Measurements from ENCODE around the gene ZNF764. TPM values are rescaled to one million over a fixed set of nuclear protein-coding genes. Genes with fewer than 3 reads are reported as not detected.
"Not testable (repeated sequence)": the region's sequence is repeated elsewhere in the genome, so short reads cannot be mapped to it uniquely, and the experiment has no call there.

ZNF764 gene
- total RNA-seq, 1 experiment from 2014 or later, result 16.5 TPM

- no peak overlapping the region for H3K27ac Mint-ChIP-seq (ENCODE audit: unreplicated experiment)
- CTCF ChIA-PET, result interaction anchor here (0.6 kb wide), 1 partner anchor 467 kb away, joined by 3 read pairs; no protein-coding TSS in a partner anchor
- H3K4me3 Mint-ChIP-seq (ENCODE audit: low read depth, unreplicated experiment), result no peak overlapping the region
- H3K9me3 Mint-ChIP-seq (ENCODE audit: low read depth, unreplicated experiment), result no peaks in the 10 kb centered on the region
- peaks cover 16% of the 10 kb centered on the region for H3K4me1 Mint-ChIP-seq (ENCODE audit: low read depth, unreplicated experiment)
- DNase-seq, result no peak
- intact Hi-C loops (cut with micrococcal nuclease; ENCODE audit: unreplicated experiment), result no loop called here
- no peaks in the 10 kb centered on the region for H3K27me3 Mint-ChIP-seq (ENCODE audit: unreplicated experiment)
- H3K36me3 Mint-ChIP-seq (ENCODE audit: insufficient read depth, unreplicated experiment), result peaks cover 17% of the 10 kb centered on the region
- BruUV-seq (replicated peaks), result no TSS peak
- TF ChIP-seq, protein P1, sequence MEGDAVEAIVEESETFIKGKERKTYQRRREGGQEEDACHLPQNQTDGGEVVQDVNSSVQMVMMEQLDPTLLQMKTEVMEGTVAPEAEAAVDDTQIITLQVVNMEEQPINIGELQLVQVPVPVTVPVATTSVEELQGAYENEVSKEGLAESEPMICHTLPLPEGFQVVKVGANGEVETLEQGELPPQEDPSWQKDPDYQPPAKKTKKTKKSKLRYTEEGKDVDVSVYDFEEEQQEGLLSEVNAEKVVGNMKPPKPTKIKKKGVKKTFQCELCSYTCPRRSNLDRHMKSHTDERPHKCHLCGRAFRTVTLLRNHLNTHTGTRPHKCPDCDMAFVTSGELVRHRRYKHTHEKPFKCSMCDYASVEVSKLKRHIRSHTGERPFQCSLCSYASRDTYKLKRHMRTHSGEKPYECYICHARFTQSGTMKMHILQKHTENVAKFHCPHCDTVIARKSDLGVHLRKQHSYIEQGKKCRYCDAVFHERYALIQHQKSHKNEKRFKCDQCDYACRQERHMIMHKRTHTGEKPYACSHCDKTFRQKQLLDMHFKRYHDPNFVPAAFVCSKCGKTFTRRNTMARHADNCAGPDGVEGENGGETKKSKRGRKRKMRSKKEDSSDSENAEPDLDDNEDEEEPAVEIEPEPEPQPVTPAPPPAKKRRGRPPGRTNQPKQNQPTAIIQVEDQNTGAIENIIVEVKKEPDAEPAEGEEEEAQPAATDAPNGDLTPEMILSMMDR (IDR thresholded peaks at IDR 0.05; ENCODE audit: unreplicated experiment), result no peak
Measured at GRCh38 chr16:30539000-30539964, 18.9 kb downstream of the ZNF764 start.

GRCh38 chr16:30536391-30537024 is 21.7 kb downstream of the ZNF764 start:
- intact Hi-C loops (cut with micrococcal nuclease; ENCODE audit: unreplicated experiment), result not testable (repeated sequence)
- CTCF ChIA-PET, result interaction anchor here (0.6 to 2.8 kb wide), 2 partner anchors 23 to 106 kb away, joined by 4 to 21 read pairs; partner anchors contain the start of gene DCTPP1
- peak overlapping the region; percentile 65 for H3K27ac Mint-ChIP-seq (ENCODE audit: unreplicated experiment)

DNA sequence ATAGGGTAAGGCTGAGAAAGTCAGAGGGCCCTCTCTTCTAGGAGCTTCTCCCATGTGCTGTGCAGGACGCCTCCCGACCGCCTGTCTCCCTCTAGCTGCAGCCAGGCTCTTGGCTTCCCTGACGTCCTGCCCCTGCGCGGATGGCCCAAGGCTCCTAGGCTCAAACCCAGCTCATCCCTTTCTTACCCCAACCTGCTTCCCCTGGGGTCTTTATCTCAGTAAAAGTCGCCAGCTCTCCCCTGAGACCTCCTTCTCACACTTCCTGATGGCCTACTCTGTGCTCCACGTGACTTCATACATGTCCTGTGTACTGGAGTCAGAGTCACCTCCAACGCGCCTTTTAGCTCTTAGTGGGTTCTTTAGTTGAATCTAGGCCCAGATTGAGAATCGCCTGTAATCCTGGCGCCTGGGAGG is 22.4 kb downstream of the ZNF764 start:
- BruUV-seq (replicated peaks), result no TSS peak
- intact Hi-C loops (cut with micrococcal nuclease; ENCODE audit: unreplicated experiment), result loop anchor here (2.0 kb wide), 1 partner anchor 105 kb away; the partner anchor contains the start of gene DCTPP1
- peak; percentile 45 for DNase-seq

More at GRCh38 chr16:30536391-30537024, 21.7 kb downstream of the ZNF764 start:
- H3K4me3 Mint-ChIP-seq (ENCODE audit: low read depth, unreplicated experiment); H3K9me3 Mint-ChIP-seq (ENCODE audit: low read depth, unreplicated experiment); H3K27me3 Mint-ChIP-seq (ENCODE audit: unreplicated experiment); DNase-seq; BruUV-seq (replicated peaks): not testable (repeated sequence)
- Mint-ChIP-seq H3K36me3 (ENCODE audit: insufficient read depth, unreplicated experiment) (peaks cover 37% of the 10 kb centered on the region), H3K4me1 (ENCODE audit: low read depth, unreplicated experiment) (peaks cover 24% of the 10 kb centered on the region)

GRCh38 chr16:30535106-30535776 is 22.9 kb downstream of the ZNF764 start:
- TF ChIP-seq, protein P1 (IDR thresholded peaks at IDR 0.05; ENCODE audit: unreplicated experiment), result no peak
- Mint-ChIP-seq H3K27ac (ENCODE audit: unreplicated experiment) (peak overlapping the region; percentile 65), H3K4me3 (ENCODE audit: low read depth, unreplicated experiment) (peak overlapping the region; percentile 73), H3K27me3 (ENCODE audit: unreplicated experiment) (no peaks in the 10 kb centered on the region), H3K36me3 (ENCODE audit: insufficient read depth, unreplicated experiment) (peaks cover 45% of the 10 kb centered on the region), H3K9me3 (ENCODE audit: low read depth, unreplicated experiment) (no peaks in the 10 kb centered on the region), H3K4me1 (ENCODE audit: low read depth, unreplicated experiment) (peaks cover 24% of the 10 kb centered on the region)
- intact Hi-C loops (cut with micrococcal nuclease; ENCODE audit: unreplicated experiment), result loop anchor here (2.0 kb wide), 1 partner anchor 104 kb away; the partner anchor contains the start of gene DCTPP1
- CTCF ChIA-PET, result interaction anchor here (0.6 to 2.8 kb wide), 10 partner anchors 8 to 117 kb away, joined by 3 to 21 read pairs (median 4); partner anchors contain the start of genes DCTPP1 and ZNF689
- no peak for DNase-seq
- TSS peak; percentile 91 for BruUV-seq (replicated peaks)

More for the DNA sequence above, 22.4 kb downstream of the ZNF764 start:
- H3K36me3 Mint-ChIP-seq (ENCODE audit: insufficient read depth, unreplicated experiment), result peaks cover 45% of the 10 kb centered on the region
- H3K4me3 Mint-ChIP-seq (ENCODE audit: low read depth, unreplicated experiment), result peak overlapping the region; percentile 73
- H3K4me1 Mint-ChIP-seq (ENCODE audit: low read depth, unreplicated experiment), result peaks cover 24% of the 10 kb centered on the region
- H3K9me3 Mint-ChIP-seq (ENCODE audit: low read depth, unreplicated experiment), result no peaks in the 10 kb centered on the region
- CTCF ChIA-PET, result interaction anchor here (0.7 to 2.8 kb wide), 9 partner anchors 9 to 118 kb away, joined by 3 to 21 read pairs (median 3); partner anchors contain the start of genes DCTPP1 and ZNF689
- TF ChIP-seq, protein P1 (IDR thresholded peaks at IDR 0.05; ENCODE audit: unreplicated experiment), result no peak
- H3K27ac Mint-ChIP-seq (ENCODE audit: unreplicated experiment), result peak overlapping the region; percentile 65
- H3K27me3 Mint-ChIP-seq (ENCODE audit: unreplicated experiment), result no peaks in the 10 kb centered on the region

Data from Calu3 (cell line).